Panc1 (cell line): ENCODE measurements around the gene SYT17. TPM values are rescaled to one million over a fixed set of nuclear protein-coding genes. Genes with fewer than 3 reads are reported as not detected.

ENCODE experiments used
- ATAC-seq: fragments of 200-7000 bp; cut with Tn5 transposase; 2 replicates; pipeline ENCODE4 v1.9.1; 2020; ENCODE audit warnings: mild to moderate bottlenecking, moderate library complexity
- BruUV-seq: library from RNA; stranded (reverse); fragments of 400-500 nt; replicated peaks from 2 replicates; lab custom pipeline; 2021; lab: Mats Ljungman, UMichigan
- CTCF ChIA-PET: fragments of 300-600 bp; sonication (Branson Sonifier 250); formaldehyde crosslinking; loops from one replicate; lab custom pipeline; 2022; ENCODE audit warnings: antibody characterized with exemption; lab: Charles Lee
- POLR2A ChIA-PET: fragments of 300-600 bp; sonication (Branson Sonifier 250); formaldehyde crosslinking; loops from one replicate; lab custom pipeline; 2022; ENCODE audit warnings: antibody characterized with exemption; lab: Charles Lee
- DNase-seq: peaks from one replicate; pipeline ENCODE4 v3.0.0-alpha.2; 2010; ENCODE audit warnings: low read depth, low spot score
- H3K27ac ChIP-seq: 2 replicates; pipeline ENCODE4 v1.5.1; 2011; ENCODE audit warnings: mild to moderate bottlenecking, low read length, inconsistent platforms
- H3K27me3 ChIP-seq: fragments of 200-500 bp; sonication (Bioruptor generic); 2 replicates; pipeline ENCODE4 v1.6.0; 2014; ENCODE audit warnings: low read length, inconsistent platforms; ENCODE audit not compliant: control insufficient read depth, insufficient read depth
- H3K36me3 ChIP-seq: fragments of 200-500 bp; sonication (Bioruptor generic); 2 replicates; pipeline ENCODE4 v1.5.1; 2014; ENCODE audit warnings: inconsistent platforms, mild to moderate bottlenecking, low read length, moderate library complexity; ENCODE audit not compliant: control insufficient read depth, insufficient read depth
- H3K4me1 ChIP-seq: 2 replicates; pipeline ENCODE4 v1.5.1; 2011; ENCODE audit warnings: inconsistent platforms, mild to moderate bottlenecking, low read length, moderate library complexity; ENCODE audit not compliant: control insufficient read depth, insufficient read depth
- H3K4me3 ChIP-seq, 2 experiments: 2 replicates each; pipeline ENCODE4 v1.5.1; 2011 to 2012; ENCODE audit warnings: low read depth in 2 of 2, low read length in 2 of 2, mild to moderate bottlenecking in 2 of 2, inconsistent platforms in 1 of 2, moderate library complexity in 1 of 2
- H3K9me3 ChIP-seq: fragments of 200-500 bp; sonication (Bioruptor generic); 2 replicates; pipeline ENCODE4 v1.5.1; 2014; ENCODE audit warnings: low read depth, mild to moderate bottlenecking, inconsistent platforms, low read length, moderate library complexity; ENCODE audit not compliant: control insufficient read depth, insufficient read depth
- POLR2AphosphoS5 ChIP-seq: IDR thresholded peaks from 2 replicates; pipeline ENCODE4 v1.6.1; 2012; ENCODE audit warnings: mild to moderate bottlenecking, low read depth, low read length, moderate library complexity
- REST ChIP-seq, 2 experiments: IDR thresholded peaks; 2 replicates each; pipeline ENCODE4 v1.6.1; 2011 to 2012; ENCODE audit warnings: low read depth in 2 of 2, control low read depth in 1 of 2, low read length in 1 of 2, mild to moderate bottlenecking in 1 of 2, moderate library complexity in 1 of 2; ENCODE audit not compliant: insufficient read depth in 1 of 2
- SIN3A ChIP-seq: IDR thresholded peaks from 2 replicates; pipeline ENCODE4 v1.6.1; 2012; ENCODE audit warnings: low read depth, mild to moderate bottlenecking, low read length, moderate library complexity, borderline replicate concordance; ENCODE audit not compliant: insufficient read depth
- TCF7L2 ChIP-seq: IDR thresholded peaks from 2 replicates; pipeline ENCODE4 v1.6.1; 2011; ENCODE audit warnings: mild to moderate bottlenecking, low read depth, low read length, inconsistent platforms
- in situ Hi-C: cut with HindIII; loops from 2 replicates; pipeline ENCODE4 v1.10.0; 2016; ENCODE audit warnings: low sequenced_read_pairs, low pct_unique_long_range_greater_than_20kb
- intact Hi-C: fragments of 100-400 bp; cut with micrococcal nuclease; formaldehyde crosslinking; loops from one replicate; pipeline ENCODE4 v1.10.0; 2022; ENCODE audit not compliant: unreplicated experiment
- total RNA-seq: library from RNA; stranded (reverse); gene quantifications from one replicate; pipeline ENCODE4 v1.2.1, GENCODE V29; 2021; ENCODE audit not compliant: unreplicated experiment
- TF ChIP-seq, protein P1 (sequence below): fragments of 450-650 bp; IDR thresholded peaks from 2 replicates; pipeline ENCODE4 v1.5.1; 2017; ENCODE audit warnings: mild to moderate bottlenecking

Gene SYT17
- total RNA-seq, 1 experiment from 2014 or later: 5.4 TPM

DNA sequence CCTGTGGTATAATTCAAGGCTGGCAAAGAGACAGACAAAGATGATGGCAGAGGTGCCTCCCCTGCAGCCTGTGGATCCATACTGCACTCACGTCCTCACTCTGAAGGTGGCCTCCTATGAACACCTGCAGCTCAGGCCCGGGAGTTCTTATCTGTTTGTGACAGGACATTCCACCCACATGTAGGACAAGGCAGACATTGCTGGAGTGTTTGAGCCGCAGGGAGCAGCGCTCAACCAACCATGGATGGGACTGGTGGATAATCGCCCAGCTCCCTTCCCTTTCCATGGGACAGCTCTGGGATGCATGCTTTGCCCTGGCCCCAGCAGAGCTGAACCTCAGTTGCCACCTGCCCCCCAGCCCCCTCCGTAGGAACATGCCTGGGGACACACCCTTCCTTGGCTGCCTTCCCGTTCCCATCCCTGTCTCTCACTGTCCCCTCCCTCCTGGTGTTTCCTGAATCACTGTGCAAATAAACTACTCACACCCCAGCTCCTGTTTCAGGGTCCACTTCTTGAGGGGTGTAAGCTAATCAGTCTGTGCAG lies 32.1 kb upstream of the SYT17 start:
- DNase-seq: no peak
- intact Hi-C loops (no loop called here), in situ Hi-C loops (no loop called here)
- Histone ChIP-seq H3K4me1 (peaks cover 44% of the 10 kb centered on the region), H3K27ac (0 out of 2 replicates have a peak overlapping the region, but pooled peaks have one; percentile 14), H3K27me3 (no peaks in the 10 kb centered on the region), H3K4me3 (no peak overlapping the region), H3K9me3 (no peaks in the 10 kb centered on the region), H3K36me3 (no peaks in the 10 kb centered on the region)
- ATAC-seq: peak; percentile 36; the same call in 1 of the 2 replicates
- CTCF ChIA-PET: interaction anchor here (0.6 kb wide), 2 partner anchors 11 to 220 kb away, joined by 3 to 4 read pairs; no protein-coding TSS in a partner anchor
- 0 out of 2 replicates have a peak, but pooled peaks have one; percentile 1 for TF ChIP-seq TCF7L2
- TF ChIP-seq POLR2AphosphoS5: no peak
- POLR2A ChIA-PET: interaction anchor here (0.7 kb wide), 1 partner anchor 53 kb away, joined by 5 read pairs; no protein-coding TSS in a partner anchor
- no TSS peak for BruUV-seq

DNA sequence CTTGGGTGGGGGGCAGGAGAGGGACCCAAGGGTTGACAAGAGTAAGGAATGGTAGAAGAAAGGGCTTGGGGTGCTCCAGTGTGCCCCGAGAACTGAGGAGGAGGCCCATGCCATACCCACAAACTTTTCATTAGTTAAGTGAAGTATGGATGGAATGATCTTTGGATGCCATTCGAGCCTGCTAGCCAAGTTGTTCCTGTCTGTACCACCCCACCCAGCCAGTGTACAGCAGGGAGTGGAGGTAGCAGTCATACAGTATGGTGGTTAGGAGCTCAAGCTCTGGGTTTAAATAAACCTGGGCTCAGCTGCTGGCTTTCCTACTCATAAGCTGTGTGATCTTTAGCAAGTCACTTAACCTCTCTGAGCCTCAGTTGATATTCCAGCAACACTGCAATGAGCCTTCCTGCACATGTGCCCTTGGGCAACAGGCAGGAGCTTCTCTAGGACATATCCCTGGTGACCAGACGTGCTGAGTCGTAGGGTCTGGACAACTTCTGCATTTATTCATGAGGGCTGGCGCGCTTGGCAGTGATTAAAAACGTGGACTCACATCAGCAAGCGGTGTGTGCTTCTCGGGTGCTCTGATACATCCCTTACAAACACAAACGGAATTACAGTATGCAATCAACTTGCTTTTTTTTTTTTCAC lies 31.4 kb upstream of the SYT17 start:
- Histone ChIP-seq H3K27me3 (no peaks in the 10 kb centered on the region), H3K27ac (0 out of 2 replicates have a peak overlapping the region, but pooled peaks have one; percentile 14), H3K36me3 (no peaks in the 10 kb centered on the region), H3K9me3 (no peaks in the 10 kb centered on the region), H3K4me3 (no peak overlapping the region), H3K4me1 (peaks cover 37% of the 10 kb centered on the region)
- CTCF ChIA-PET: interaction anchor here (0.5 to 0.6 kb wide), 3 partner anchors 10 to 219 kb away, joined by 3 to 4 read pairs (median 4); no protein-coding TSS in a partner anchor
- intact Hi-C loops: no loop called here
- in situ Hi-C loops: no loop called here
- DNase-seq (no peak), ATAC-seq (no peak)
- no TSS peak for BruUV-seq
- POLR2A ChIA-PET: no interaction called here
- TF ChIP-seq POLR2AphosphoS5: no peak
- TF ChIP-seq SIN3A: no peak
- TF ChIP-seq, protein P1, sequence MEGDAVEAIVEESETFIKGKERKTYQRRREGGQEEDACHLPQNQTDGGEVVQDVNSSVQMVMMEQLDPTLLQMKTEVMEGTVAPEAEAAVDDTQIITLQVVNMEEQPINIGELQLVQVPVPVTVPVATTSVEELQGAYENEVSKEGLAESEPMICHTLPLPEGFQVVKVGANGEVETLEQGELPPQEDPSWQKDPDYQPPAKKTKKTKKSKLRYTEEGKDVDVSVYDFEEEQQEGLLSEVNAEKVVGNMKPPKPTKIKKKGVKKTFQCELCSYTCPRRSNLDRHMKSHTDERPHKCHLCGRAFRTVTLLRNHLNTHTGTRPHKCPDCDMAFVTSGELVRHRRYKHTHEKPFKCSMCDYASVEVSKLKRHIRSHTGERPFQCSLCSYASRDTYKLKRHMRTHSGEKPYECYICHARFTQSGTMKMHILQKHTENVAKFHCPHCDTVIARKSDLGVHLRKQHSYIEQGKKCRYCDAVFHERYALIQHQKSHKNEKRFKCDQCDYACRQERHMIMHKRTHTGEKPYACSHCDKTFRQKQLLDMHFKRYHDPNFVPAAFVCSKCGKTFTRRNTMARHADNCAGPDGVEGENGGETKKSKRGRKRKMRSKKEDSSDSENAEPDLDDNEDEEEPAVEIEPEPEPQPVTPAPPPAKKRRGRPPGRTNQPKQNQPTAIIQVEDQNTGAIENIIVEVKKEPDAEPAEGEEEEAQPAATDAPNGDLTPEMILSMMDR: no peak
- no peak for TF ChIP-seq REST (IDR thresholded peaks at IDR 0.05; ENCODE audit: insufficient read depth in 1 of 2, low read depth in 2 of 2, low read length in 1 of 2)
- no peak for TF ChIP-seq TCF7L2
